ENCODE data around the gene BMERB1.
"Not testable (repeated sequence)": the region's sequence is repeated elsewhere in the genome, so short reads cannot be mapped to it uniquely, and the experiment has no call there.

Gene BMERB1

GRCh38 chr16:15434425-15435215, at the start of gene BMERB1:
TSS of gene BMERB1 (plus strand) at chr16:15434588. CDS start at chr16:15434654, 66 bp downstream.
- peak; percentile 79 for DNase-seq

DNA sequence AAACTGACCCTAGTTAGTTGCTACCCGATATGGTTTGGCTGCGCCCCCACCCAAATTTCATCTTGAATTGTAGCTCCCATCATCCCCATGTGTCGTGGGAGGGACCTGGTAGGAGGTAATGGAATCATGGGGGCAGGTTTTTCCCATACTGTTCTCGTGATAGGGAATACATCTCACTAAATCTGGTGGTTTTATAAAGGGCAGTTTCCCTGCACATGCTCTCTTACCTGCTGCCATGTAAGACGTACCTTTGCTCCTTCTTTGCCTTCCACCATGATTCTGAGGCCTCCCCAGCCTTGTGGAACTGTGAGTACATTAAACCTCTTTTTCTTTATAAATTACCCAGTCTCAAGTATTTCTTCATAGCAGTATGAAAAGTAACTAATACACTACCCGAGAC, 46.3 kb upstream of the BMERB1 start:
- DNase-seq = not testable (repeated sequence)

DNA sequence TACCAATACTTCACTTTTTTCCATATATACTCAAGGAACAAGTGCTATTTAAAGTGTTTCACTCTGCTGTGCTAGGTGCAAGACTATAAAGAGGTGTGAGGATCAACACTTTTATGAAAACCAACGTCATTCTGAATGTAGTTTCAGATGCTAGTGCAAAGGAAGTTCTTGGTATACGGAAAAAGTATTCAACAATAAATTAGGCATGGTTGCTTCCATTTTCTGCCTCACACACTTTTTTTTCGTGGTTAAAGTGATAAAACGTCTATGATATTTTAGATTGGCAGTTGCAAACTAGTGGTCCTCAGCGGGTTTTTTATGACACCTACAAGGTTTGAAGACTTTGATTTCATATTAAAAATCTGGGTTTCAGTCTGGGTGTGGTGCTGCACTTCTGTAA, 44.5 kb upstream of the BMERB1 start:
- DNase-seq = not testable (repeated sequence)

DNA sequence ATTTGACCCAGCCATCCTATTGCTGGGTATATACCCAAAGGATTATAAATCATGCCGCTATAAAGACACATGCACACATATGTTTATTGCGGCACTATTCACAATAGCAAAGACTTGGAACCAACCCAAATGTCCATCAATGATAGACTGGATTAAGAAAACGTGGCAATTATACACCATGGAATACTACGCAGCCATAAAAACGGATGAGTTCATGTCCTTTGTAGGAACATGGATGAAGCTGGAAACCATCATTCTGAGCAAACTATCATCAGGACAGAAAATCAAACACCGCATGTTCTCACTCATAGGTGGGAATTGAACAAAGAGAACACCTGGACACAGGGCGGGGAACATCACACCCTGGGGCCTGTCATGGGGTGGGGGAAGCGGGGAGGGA, 41.4 kb upstream of the BMERB1 start:
- not testable (repeated sequence) for DNase-seq

DNA sequence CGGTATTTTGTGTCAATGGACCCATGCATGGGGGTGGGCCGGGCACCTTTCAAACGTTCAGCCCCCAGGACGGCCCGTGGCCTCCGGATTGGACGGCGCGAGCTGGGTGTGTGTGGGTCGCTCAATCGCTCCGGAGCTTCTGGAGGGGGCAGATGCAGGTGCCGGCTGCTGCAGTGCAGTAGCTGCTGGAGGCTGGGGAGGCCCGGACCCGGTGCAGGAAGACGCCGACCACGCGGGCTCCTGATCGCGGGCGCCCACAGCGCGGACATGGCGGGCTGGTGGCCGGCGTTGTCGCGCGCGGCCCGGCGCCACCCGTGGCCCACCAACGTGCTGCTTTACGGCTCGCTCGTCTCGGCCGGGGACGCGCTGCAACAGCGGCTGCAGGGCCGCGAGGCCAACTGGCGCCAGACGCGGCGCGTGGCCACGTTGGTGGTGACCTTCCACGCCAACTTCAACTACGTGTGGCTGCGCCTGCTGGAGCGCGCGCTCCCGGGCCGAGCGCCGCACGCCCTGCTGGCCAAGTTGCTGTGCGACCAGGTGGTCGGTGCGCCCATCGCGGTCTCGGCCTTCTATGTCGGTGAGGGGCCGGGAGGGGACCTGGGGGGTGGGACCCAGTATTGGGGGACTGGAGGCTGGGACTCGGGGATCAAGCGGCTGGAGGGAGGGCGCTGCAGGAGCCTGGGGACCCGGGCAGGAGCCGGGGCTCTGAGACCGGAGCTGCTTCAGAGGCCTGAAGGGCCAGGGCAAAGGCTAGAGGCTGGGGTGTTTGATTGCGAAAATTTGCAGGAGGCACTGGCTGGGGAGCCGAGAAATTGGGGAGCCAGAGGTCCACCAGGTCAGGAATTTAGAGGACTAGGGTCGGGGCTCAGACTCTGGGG, 38.5 kb upstream of the BMERB1 start, which contains the start of gene MPV17L:
Gene MPV17L (plus strand): TSS at position 124 of the 878 bp plus-strand sequence. CDS start 144 bp downstream, at position 268.
- not testable (repeated sequence) for DNase-seq

DNA sequence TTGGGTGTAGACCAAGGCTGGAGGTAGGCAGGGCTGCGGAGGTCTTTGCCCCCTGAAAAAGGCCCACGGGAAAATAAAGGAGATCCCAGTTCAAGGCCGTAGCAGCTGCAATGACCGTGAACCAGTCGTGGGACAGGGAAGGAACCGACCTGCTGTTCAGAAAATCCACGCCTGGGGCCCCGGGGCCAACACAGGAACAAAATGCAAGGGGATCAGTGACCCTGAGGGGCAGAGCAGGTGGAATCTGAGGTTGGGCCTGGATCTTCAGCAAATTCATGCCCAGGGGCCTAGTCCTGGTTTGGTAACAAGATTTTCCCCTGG, 37.9 kb upstream of the BMERB1 start:
- DNase-seq = not testable (repeated sequence)

DNA sequence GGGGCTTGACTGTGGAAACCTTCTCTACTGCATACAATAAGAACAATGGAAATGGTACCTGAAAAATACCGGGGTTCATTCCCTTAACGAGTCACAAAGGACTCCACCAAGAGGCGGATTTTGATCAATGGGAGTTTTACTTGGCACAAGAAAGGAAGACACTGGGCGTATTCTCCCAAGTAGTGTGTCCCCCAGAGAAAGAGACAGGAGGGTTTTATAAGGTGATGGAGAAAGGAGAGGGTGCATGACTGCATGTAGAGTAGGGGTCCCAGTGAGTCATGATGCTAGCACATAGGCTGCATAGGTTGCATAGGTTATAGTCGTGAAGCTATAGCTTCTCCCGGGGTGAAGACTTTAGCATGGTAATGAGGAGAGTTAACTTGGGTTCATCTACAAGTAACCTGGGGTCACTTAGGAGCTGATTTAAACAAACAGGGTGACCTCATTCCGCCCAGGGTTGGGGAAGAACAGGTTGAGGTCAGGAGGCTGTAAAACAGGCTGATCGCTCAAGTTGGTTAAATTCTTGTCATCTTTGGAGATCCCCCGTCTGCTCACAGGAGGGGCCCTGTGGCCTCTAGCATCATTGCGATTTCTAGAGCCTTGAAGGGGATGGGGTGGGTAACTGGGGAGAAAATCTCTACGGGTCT, 37.3 kb upstream of the BMERB1 start:
- no peak for DNase-seq

- no peak for DNase-seq
Observed at GRCh38 chr16:15398618-15399316, 35.6 kb upstream of the BMERB1 start.

DNA sequence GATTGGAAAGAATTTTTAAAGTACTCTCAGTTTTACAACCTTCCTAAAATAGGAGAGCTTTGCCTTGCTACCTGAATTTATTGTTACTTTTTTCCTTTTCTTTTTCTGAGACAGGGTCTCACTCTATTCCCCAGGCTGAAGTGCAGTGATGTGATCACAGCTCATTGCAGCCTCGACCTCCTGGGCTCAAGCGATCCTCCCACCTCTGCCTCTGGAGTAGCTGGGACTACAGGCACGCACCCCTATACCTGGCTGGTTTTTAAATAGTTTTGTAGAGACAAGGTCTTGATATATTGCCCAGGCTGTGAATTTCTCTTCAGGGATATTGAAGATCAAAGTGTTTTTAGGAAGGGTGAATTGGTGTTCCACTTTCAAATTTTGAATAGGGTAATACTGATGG, 35.1 kb upstream of the BMERB1 start:
- DNase-seq = no peak

GRCh38 chr16:15400314-15400713, 34.1 kb upstream of the BMERB1 start:
- not testable (repeated sequence) for DNase-seq

GRCh38 chr16:15401972-15402371, 32.4 kb upstream of the BMERB1 start:
- no peak for DNase-seq

- DNase-seq = no peak
Observed at GRCh38 chr16:15403392-15403995, 30.9 kb upstream of the BMERB1 start.

- DNase-seq = not testable (repeated sequence)
Observed at GRCh38 chr16:15404091-15404490, 30.3 kb upstream of the BMERB1 start.

DNA sequence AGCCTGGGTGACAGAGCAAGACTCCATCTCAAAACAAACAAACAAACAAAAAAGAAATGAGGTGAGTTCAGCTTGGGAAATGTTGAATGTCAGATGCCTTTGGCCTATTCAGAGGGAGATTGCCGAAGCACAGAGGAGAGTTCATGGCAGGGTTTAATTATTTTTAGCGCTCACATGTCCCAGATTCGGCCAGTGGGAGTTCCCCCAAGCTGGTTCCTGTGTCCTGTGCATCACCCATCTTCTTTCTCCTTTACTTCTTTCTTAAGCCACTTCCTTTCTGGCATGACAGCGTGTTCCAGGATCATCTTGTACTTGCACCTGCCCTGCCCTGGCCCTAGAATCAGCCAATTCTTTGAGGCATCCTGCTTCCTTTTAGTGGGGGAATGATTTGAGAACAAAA, 29.6 kb upstream of the BMERB1 start:
- DNase-seq = no peak

DNA sequence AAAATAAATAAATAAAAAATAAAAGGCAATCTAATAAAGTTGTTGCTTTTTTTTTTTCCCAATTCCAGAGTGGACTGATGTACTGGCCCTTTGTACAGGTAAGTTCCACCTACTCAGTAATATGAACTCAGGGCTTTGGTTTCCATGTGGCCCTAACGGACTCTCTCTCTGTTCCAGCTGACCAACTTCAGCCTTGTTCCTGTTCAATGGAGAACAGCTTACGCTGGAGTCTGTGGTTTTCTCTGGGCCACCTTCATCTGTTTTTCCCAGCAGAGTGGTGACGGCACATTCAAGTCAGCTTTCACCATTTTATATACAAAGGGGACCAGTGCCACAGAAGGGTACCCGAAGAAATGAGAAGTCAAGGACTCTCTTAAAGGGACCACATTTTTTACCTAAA, 26.6 kb upstream of the BMERB1 start:
- DNase-seq = not testable (repeated sequence)

DNA sequence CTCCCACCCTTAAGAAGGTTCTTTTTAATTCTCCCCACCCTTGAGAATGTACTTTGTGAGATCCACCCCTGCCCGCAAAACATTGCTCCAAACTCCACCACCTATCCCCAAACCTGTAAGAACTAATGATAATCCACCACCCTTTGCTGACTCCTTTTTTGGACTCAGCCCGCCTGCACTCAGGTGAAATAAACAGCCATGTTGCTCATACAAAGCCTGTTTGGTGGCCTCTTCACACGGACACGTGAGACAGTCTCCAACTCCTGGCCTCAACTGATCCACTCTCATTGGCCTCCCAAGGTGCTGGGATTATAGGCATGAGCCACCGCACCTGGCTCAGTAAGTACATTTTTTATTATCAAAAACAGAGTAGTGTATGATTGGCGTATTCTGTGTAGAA, 24.9 kb upstream of the BMERB1 start:
- DNase-seq = not testable (repeated sequence)

- DNase-seq = no peak
Observed at GRCh38 chr16:15415511-15415985, 18.8 kb upstream of the BMERB1 start.

DNA sequence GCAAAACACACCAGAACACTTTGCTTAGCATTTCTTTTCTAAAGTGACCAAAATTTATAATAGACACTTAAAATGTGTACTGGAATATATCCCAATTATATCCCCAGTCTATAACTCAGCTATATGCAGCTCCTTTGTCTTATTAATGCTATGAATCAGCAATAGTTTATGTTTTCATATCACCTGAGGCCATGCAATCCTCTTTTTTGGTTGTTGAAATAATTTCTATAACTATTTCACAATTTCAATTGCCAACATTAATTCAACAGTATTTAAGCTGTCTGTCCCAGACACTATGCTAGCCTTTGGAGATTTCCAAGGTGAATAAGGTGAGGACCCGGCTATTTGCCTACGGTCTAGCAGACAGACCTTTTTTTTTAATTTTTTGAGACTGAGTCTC, 17.2 kb upstream of the BMERB1 start:
- DNase-seq = no peak

DNA sequence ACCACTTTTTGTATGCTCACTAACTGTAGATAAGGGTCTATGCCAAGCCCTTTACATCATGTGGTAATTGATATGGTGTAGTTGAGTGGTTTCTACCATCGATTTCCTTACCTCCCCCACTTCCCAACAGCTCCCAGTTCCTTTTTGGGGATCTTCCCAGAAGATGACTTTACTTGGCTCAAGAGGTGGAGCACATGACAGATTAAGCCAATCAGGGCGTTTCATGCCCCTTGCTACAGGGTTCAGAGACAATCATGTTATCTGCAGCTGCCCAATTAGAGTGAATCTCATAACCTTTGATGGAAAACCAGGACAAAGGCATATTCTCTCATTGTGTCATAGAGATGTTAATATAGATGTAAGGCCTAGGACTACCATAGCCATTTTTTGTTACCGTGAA, 16.2 kb upstream of the BMERB1 start:
- no peak for DNase-seq

DNA sequence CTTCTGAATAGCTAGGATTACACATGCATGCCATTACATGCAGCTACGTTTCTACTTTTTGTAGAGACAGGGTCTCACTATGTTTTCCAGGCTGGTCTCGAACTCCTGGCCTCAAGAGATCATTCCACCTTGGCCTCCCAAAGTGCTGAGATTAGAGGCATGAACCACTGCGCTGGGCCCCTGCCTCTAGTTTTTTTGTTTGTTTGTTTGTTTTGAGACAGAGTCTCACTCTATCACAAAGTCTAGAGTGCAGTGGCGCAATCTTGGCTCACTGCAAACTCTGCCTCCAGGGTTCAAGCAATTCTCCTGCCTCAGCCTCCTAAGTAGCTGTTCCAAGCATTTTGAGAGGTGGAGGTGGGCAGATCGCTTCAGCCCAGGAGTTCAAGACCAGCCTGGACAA, 12.7 kb upstream of the BMERB1 start:
- not testable (repeated sequence) for DNase-seq

DNA sequence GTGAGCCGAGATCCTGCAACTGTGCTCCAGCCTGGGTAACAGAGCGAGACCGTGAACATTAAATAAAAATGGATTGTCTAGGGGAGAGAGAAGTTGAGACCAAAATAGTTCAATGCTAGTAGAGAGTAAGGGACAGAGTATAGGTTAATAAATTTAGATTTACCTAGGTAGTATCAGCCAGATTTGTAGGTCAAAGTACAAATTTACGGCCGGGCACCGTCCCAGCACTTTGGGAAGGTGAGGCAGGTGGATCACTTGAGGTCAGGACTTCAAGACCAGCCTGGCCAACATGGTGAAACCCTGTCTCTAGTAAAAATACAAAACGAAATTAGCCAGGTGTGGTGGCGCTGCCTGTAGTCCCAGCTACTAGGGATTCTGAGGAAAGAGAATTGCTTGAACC, 12.2 kb upstream of the BMERB1 start:
- no peak for DNase-seq

GRCh38 chr16:15425861-15426260, 8.5 kb upstream of the BMERB1 start:
- DNase-seq = no peak

Measured in activated effector memory CD4-positive, alpha-beta T cell treated with anti-CD3 and anti-CD28 coated beads, Interleukin-2, amount 50 U/mL, for 16 hours (primary cell).